ENCODE data around the gene TLE1.
"Not testable (repeated sequence)": the region's sequence is repeated elsewhere in the genome, so short reads cannot be mapped to it uniquely, and the experiment has no call there.

TLE1 gene

DNA sequence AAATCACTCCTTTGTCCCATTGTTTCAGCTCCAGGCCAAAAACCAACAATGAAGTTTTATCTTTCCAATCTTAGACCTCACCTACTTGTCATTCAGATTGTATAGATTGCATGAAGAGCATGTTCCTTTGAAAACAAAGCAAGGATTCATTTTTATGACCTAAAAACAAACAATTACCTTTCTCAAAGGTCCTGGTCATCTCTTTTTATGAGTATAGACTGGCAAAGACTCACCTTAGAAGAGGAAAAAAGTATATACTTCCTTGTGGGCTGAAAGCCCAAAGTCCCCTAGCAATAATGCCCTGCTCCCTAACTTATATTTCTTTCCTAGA, 28.4 kb upstream of the TLE1 start:
- Histone ChIP-seq H3K27me3 (replicated peaks; ENCODE audit: control insufficient read depth, insufficient read depth, low read length, poor library complexity, severe bottlenecking) (no peaks in the 10 kb centered on the region), H3K9me3 (ENCODE audit: control insufficient read depth, low read length) (no peaks in the 10 kb centered on the region), H3K4me3 (ENCODE audit: insufficient read depth, low read depth, low read length, poor library complexity, severe bottlenecking) (no peak overlapping the region), H3K36me3 (ENCODE audit: control insufficient read depth, insufficient read depth, low read length) (no peaks in the 10 kb centered on the region), H3K27ac (ENCODE audit: insufficient read depth, low read length, poor library complexity, severe bottlenecking) (no peak overlapping the region), H3K4me1 (ENCODE audit: control insufficient read depth, insufficient read depth, low read length, poor library complexity, severe bottlenecking) (no peaks in the 10 kb centered on the region)
- DNase-seq, result no peak

DNA sequence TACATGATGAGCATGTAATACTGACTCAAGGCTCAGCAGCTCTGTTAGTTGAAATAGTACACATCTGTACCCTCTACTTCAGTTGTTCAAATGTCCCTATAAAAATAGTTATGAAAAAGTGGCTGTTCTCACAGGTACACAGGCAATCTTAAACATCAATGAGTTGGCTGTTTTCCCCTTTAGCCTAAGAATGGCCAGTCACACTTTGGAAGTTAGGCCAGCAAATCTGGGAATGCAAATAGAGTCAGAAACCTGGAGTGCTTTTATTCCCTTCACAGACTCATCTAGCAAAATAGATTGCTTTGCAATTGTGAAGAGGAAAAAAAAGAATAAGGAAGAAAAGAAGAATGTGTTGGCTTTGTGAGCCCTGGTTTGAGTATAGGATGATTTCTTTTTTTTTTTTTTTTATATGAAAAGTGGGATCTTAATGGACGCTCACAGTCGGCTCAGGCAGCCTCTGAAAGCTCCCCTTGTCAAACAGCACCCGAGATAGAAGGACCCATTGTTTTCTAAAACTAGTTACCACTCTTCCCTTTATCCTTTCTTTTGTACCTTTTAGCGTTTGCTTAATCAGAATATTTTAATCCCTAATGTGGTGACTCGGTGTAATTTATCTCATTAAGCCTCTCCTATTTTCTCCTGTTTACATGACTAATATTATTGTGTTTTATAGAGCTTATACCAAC, 27.9 kb upstream of the TLE1 start:
- H3K4me3 ChIP-seq (ENCODE audit: insufficient read depth, low read depth, low read length, poor library complexity, severe bottlenecking), result no peak overlapping the region
- no peak for DNase-seq
- no peak overlapping the region for H3K27ac ChIP-seq (ENCODE audit: insufficient read depth, low read length, poor library complexity, severe bottlenecking)
- no peaks in the 10 kb centered on the region for H3K36me3 ChIP-seq (ENCODE audit: control insufficient read depth, insufficient read depth, low read length)
- no peaks in the 10 kb centered on the region for H3K27me3 ChIP-seq (replicated peaks; ENCODE audit: control insufficient read depth, insufficient read depth, low read length, poor library complexity, severe bottlenecking)
- no peaks in the 10 kb centered on the region for H3K9me3 ChIP-seq (ENCODE audit: control insufficient read depth, low read length)
- H3K4me1 ChIP-seq (ENCODE audit: control insufficient read depth, insufficient read depth, low read length, poor library complexity, severe bottlenecking), result no peaks in the 10 kb centered on the region

DNA sequence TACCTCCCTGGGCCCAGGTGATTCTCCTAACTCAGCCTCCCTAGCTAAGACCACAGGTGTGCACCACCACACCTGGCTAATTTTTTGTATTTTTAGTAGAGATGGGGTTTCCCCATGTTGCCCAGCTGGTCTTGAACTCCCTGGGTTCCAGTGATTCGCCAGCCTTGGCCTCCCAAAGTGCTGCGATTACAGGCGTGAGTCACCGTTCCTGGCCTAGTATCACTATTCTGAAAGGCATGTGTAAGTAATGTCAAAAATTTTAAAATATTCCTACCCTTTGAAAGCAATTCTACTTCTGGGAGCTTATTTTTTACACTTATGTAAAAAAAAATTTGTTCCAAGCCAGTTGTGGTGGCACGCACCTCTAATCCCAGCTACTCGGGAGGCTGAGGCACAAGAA, 27.1 kb upstream of the TLE1 start:
- H3K9me3 ChIP-seq (ENCODE audit: control insufficient read depth, low read length), result no peaks in the 10 kb centered on the region
- no peak overlapping the region for H3K4me3 ChIP-seq (ENCODE audit: insufficient read depth, low read depth, low read length, poor library complexity, severe bottlenecking)
- H3K27ac ChIP-seq (ENCODE audit: insufficient read depth, low read length, poor library complexity, severe bottlenecking), result no peak overlapping the region
- H3K36me3 ChIP-seq (ENCODE audit: control insufficient read depth, insufficient read depth, low read length), result no peaks in the 10 kb centered on the region
- H3K27me3 ChIP-seq (replicated peaks; ENCODE audit: control insufficient read depth, insufficient read depth, low read length, poor library complexity, severe bottlenecking), result no peaks in the 10 kb centered on the region
- DNase-seq, result no peak
- H3K4me1 ChIP-seq (ENCODE audit: control insufficient read depth, insufficient read depth, low read length, poor library complexity, severe bottlenecking), result no peaks in the 10 kb centered on the region

DNA sequence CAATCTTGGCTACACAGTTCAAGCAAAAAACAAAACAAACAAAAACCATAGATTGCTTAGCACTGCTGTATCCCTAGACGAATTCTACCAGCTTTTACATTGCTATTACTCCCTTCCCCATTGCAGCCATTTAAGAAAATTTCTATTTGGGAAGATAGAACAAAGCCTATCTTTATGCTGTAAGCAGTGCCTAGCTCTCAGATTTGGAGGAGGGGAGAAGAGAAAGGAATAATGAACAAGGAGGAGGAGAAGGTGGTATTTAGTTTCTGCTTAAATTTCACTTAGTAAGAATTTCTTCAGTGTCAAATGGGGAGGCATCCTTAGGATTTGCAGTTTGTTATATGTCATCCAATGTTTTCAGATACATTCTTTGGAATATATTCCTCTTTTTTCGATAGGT, 16.2 kb upstream of the TLE1 start:
- DNase-seq, result no peak
- no peaks in the 10 kb centered on the region for H3K27me3 ChIP-seq (replicated peaks; ENCODE audit: control insufficient read depth, insufficient read depth, low read length, poor library complexity, severe bottlenecking)
- H3K4me3 ChIP-seq (ENCODE audit: insufficient read depth, low read depth, low read length, poor library complexity, severe bottlenecking), result no peak overlapping the region
- no peak overlapping the region for H3K27ac ChIP-seq (ENCODE audit: insufficient read depth, low read length, poor library complexity, severe bottlenecking)
- no peaks in the 10 kb centered on the region for H3K4me1 ChIP-seq (ENCODE audit: control insufficient read depth, insufficient read depth, low read length, poor library complexity, severe bottlenecking)
- no peaks in the 10 kb centered on the region for H3K9me3 ChIP-seq (ENCODE audit: control insufficient read depth, low read length)
- H3K36me3 ChIP-seq (ENCODE audit: control insufficient read depth, insufficient read depth, low read length), result no peaks in the 10 kb centered on the region

DNA sequence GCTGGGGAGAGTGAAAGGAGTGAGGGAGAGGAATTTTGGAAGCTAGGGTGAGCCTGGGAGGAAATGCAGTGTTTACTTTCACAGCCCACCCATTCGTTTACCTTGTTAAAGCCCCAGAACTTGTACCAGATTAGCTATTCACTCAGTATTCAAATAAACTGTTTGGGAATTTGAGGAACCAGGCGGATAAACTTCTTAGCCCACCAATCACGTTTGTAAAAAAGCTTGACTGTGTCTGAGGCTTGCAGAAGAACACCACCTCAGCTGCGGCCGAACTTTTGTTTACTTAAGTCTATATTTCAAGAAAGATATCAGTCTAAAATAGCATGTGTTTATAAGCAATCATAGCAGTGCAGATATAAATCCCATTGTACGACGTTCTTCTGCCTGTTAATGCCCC, 5.2 kb upstream of the TLE1 start:
- Histone ChIP-seq H3K27ac (ENCODE audit: insufficient read depth, low read length, poor library complexity, severe bottlenecking) (no peak overlapping the region), H3K4me1 (ENCODE audit: control insufficient read depth, insufficient read depth, low read length, poor library complexity, severe bottlenecking) (no peaks in the 10 kb centered on the region), H3K27me3 (replicated peaks; ENCODE audit: control insufficient read depth, insufficient read depth, low read length, poor library complexity, severe bottlenecking) (no peaks in the 10 kb centered on the region), H3K4me3 (ENCODE audit: insufficient read depth, low read depth, low read length, poor library complexity, severe bottlenecking) (no peak overlapping the region), H3K9me3 (ENCODE audit: control insufficient read depth, low read length) (no peaks in the 10 kb centered on the region), H3K36me3 (ENCODE audit: control insufficient read depth, insufficient read depth, low read length) (no peaks in the 10 kb centered on the region)
- no peak for DNase-seq

DNA sequence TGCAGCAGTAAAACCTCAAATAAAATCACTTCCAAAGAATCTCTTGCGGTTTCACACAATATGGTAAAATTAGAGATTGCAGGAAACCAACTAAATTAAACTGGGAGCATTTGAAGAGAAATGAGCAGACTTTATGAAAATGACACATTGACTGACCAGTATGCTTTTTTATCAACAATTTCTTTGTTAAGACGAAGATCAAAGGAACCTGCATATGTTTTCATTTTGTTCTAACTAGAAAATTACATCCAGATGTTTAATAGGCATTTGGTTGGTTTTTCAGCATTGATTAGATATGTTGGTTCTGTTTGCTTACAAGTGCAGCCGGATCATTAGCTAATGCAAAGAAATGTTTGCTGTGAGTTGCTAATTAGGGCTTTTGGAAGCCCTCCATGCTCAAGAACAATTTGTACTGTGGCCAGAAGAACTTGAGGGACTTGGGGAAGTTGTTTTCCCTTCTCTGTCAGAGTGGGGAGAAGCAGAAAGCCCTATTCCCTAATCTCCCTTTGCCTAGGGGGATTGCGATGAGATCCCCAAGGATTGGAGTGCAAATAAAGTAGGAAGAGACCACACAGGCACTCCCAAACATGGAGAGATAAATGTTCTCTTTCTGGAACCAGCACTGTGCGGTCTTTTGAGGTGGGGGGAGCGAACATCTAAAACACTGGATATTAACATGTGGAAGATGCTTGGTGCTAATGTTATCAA, 4.5 kb upstream of the TLE1 start:
- Histone ChIP-seq H3K36me3 (ENCODE audit: control insufficient read depth, insufficient read depth, low read length) (no peaks in the 10 kb centered on the region), H3K4me1 (ENCODE audit: control insufficient read depth, insufficient read depth, low read length, poor library complexity, severe bottlenecking) (no peaks in the 10 kb centered on the region), H3K27me3 (replicated peaks; ENCODE audit: control insufficient read depth, insufficient read depth, low read length, poor library complexity, severe bottlenecking) (peaks cover under 1% of the 10 kb centered on the region), H3K9me3 (ENCODE audit: control insufficient read depth, low read length) (no peaks in the 10 kb centered on the region), H3K4me3 (ENCODE audit: insufficient read depth, low read depth, low read length, poor library complexity, severe bottlenecking) (no peak overlapping the region), H3K27ac (ENCODE audit: insufficient read depth, low read length, poor library complexity, severe bottlenecking) (no peak overlapping the region)
- no peak for DNase-seq

DNA sequence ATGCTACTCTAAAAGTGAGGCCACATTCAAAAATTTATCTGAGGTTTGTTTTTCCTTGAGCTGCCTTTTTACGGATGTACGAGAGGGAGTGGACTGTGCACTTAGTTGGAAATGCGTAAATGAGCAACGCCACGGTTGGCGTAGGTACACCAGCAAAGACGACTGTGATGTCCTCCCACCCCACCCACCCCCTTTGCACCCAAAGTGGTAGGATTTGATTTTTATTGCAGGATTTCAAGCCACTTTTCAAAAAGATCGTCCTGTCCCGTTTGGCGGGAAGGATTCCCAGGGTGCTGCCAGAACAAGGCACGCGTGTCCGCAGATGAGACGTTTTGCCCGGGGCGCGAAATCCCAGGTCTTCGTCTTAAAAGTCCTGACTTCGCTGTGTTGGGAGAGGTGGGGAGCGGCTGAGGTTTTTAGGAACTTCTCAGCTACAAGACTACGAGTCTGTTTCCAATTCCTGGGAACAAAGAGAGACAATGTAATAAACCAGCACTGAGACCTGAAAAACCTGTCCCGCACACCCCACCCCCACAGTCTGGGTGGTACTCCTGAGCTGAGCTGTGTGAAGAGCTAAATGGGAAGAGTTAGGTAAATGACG, 1.0 kb upstream of the TLE1 start:
- DNase-seq, result no peak
- no peaks in the 10 kb centered on the region for H3K36me3 ChIP-seq (ENCODE audit: control insufficient read depth, insufficient read depth, low read length)
- H3K27me3 ChIP-seq (replicated peaks; ENCODE audit: control insufficient read depth, insufficient read depth, low read length, poor library complexity, severe bottlenecking), result peaks cover 7% of the 10 kb centered on the region
- H3K9me3 ChIP-seq (ENCODE audit: control insufficient read depth, low read length), result no peaks in the 10 kb centered on the region
- peak overlapping the region; percentile 55 for H3K4me3 ChIP-seq (ENCODE audit: insufficient read depth, low read depth, low read length, poor library complexity, severe bottlenecking)
- H3K4me1 ChIP-seq (ENCODE audit: control insufficient read depth, insufficient read depth, low read length, poor library complexity, severe bottlenecking), result peaks cover 4% of the 10 kb centered on the region
- H3K27ac ChIP-seq (ENCODE audit: insufficient read depth, low read length, poor library complexity, severe bottlenecking), result no peak overlapping the region

DNA sequence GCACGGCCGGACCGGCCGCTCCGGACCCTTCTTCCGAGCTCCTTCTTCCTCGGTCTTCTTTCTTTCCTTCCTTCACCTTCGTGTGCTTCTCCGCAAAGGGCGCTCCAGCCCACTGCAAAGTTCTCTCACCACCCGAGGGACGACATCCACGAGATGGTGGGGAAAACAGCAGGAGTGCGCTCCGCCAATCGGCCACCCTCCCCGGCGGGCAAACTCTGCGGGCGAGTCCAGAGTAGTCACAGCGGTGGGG, 329 bp downstream of the TLE1 start:
- not testable (repeated sequence) for DNase-seq; H3K27ac ChIP-seq (ENCODE audit: insufficient read depth, low read length, poor library complexity, severe bottlenecking); H3K27me3 ChIP-seq (replicated peaks; ENCODE audit: control insufficient read depth, insufficient read depth, low read length, poor library complexity, severe bottlenecking); H3K36me3 ChIP-seq (ENCODE audit: control insufficient read depth, insufficient read depth, low read length); H3K4me1 ChIP-seq (ENCODE audit: control insufficient read depth, insufficient read depth, low read length, poor library complexity, severe bottlenecking); H3K9me3 ChIP-seq (ENCODE audit: control insufficient read depth, low read length)
- peak overlapping the region; percentile 39 for H3K4me3 ChIP-seq (ENCODE audit: insufficient read depth, low read depth, low read length, poor library complexity, severe bottlenecking)

DNA sequence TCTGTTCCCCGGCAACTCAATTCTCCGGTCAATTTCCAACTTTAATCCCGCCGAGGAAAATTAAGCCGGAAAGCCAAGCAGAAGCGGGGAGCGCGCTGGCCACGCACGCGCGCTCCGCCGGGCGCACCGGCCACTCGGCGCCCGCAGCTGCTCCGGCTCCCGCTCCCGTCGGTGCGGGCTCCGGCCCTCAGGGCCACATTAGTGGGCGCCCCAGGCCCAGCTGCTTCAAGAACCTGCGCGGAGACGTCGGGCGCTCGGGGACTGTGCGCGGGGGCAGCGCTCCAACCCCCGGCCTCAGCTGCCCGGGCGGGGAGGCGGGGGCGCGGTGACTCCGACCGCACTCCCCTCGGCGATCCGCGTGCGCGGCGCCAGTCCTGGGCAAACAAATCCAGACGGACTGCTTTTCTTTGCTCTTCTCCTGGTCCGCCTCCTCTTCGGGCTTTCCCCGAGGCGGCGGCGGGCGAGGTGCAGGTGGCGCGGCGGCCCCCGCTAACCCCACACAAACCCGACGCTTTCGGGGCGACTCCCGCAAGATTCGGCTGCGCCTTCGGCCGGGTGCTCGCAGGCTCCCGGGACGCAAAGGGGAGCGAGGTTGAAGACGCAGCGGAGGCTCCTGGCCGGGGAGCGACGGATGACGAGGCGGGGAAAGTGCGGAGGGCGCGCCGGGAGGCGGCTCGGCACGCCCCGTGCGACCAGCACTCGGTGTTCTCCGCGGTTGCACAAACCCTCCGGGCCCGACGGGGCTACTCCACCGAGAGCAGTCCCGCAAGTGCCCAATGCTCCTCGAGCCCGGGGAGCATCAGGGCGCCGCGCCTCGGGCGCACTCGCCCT, 870 bp downstream of the TLE1 start:
- H3K4me1 ChIP-seq (ENCODE audit: control insufficient read depth, insufficient read depth, low read length, poor library complexity, severe bottlenecking); H3K27ac ChIP-seq (ENCODE audit: insufficient read depth, low read length, poor library complexity, severe bottlenecking); H3K27me3 ChIP-seq (replicated peaks; ENCODE audit: control insufficient read depth, insufficient read depth, low read length, poor library complexity, severe bottlenecking); H3K36me3 ChIP-seq (ENCODE audit: control insufficient read depth, insufficient read depth, low read length); H3K9me3 ChIP-seq (ENCODE audit: control insufficient read depth, low read length): not testable (repeated sequence)
- H3K4me3 ChIP-seq (ENCODE audit: insufficient read depth, low read depth, low read length, poor library complexity, severe bottlenecking), result peak overlapping the region; percentile 39
- peak in 1 of 3 donors; percentile 7 for DNase-seq

All from effector memory CD4-positive, alpha-beta T cell (primary cell).